ENCODE data around the gene TFF2.

Gene TFF2

DNA sequence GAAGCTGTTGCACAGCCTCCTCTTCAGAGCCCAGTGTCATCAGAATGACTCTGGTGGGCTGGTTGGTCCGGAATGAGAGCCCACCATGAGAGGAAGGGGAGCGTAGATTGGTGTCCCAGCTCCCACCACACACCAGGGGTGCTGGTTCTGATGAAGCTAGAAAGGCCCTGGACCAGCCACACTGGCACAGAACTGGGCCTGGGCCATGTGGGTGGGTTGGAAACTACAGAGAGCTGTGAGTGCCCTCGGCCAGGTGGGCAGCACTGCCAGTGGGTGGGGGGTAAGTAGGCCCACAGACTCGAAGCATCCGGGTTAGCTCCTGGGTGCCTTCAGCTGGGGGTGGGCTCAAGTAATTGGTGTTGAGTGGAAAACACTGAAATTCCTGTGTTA, 27.2 kb upstream of the TFF2 start:
- H3K27ac ChIP-seq = no peak overlapping the region
- TF ChIP-seq, protein P1, sequence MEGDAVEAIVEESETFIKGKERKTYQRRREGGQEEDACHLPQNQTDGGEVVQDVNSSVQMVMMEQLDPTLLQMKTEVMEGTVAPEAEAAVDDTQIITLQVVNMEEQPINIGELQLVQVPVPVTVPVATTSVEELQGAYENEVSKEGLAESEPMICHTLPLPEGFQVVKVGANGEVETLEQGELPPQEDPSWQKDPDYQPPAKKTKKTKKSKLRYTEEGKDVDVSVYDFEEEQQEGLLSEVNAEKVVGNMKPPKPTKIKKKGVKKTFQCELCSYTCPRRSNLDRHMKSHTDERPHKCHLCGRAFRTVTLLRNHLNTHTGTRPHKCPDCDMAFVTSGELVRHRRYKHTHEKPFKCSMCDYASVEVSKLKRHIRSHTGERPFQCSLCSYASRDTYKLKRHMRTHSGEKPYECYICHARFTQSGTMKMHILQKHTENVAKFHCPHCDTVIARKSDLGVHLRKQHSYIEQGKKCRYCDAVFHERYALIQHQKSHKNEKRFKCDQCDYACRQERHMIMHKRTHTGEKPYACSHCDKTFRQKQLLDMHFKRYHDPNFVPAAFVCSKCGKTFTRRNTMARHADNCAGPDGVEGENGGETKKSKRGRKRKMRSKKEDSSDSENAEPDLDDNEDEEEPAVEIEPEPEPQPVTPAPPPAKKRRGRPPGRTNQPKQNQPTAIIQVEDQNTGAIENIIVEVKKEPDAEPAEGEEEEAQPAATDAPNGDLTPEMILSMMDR (IDR thresholded peaks at IDR 0.05) = no peak
- no peaks in the 10 kb centered on the region for H3K36me3 ChIP-seq
- H3K9me3 ChIP-seq = no peaks in the 10 kb centered on the region
- no peak overlapping the region for H3K4me3 ChIP-seq (ENCODE audit: low read depth in 1 of 2, low read length in 1 of 2)
- H3K27me3 ChIP-seq = peaks cover 12% of the 10 kb centered on the region
- peaks cover 0 to 4% of the 10 kb centered on the region in 2 experiments for H3K4me1 ChIP-seq (ENCODE audit: control insufficient read depth in 1 of 2, insufficient read depth in 1 of 2, low read depth in 1 of 2, low read length in 1 of 2)

DNA sequence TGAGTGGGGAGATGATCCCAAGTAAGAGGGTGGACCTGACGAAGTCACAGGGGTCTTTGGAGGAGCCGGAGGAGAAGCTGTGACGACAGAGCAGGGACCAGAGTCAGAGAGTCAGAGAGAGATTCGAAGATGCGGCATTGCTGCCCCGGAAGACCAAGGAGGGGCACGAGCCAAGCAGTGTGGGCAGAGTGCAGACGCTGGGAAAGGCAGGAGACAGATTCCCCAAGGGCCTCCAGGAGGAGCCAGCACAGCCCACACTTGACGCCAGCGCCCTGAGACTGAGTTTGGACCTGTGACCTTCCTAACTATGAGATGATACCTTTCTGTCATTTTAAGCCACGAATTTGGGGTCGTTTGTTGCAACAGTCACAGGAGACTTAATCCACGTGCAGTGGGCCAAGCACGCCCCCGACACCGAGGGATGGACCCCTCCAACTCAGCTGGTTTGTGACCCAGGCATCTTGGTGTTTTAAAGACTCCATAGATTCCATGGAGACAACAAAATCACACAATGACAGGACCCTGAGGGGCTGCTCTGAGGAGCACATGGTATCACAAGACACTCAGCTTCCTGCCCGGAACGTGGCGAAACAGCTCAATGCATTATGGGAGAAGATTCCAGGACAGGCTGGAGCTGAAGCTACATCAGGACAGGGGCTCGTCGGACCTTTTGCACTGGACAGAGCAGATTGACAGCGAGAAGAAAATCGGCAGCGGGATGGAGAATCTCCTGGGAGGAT, 26.6 kb upstream of the TFF2 start:
- H3K4me1 ChIP-seq (ENCODE audit: control insufficient read depth in 1 of 2, insufficient read depth in 1 of 2, low read depth in 1 of 2, low read length in 1 of 2) = peaks cover 0 to 3% of the 10 kb centered on the region in 2 experiments
- TF ChIP-seq, protein P1 (IDR thresholded peaks at IDR 0.05) = no peak
- H3K4me3 ChIP-seq (ENCODE audit: low read depth in 1 of 2, low read length in 1 of 2) = no peak overlapping the region

DNA sequence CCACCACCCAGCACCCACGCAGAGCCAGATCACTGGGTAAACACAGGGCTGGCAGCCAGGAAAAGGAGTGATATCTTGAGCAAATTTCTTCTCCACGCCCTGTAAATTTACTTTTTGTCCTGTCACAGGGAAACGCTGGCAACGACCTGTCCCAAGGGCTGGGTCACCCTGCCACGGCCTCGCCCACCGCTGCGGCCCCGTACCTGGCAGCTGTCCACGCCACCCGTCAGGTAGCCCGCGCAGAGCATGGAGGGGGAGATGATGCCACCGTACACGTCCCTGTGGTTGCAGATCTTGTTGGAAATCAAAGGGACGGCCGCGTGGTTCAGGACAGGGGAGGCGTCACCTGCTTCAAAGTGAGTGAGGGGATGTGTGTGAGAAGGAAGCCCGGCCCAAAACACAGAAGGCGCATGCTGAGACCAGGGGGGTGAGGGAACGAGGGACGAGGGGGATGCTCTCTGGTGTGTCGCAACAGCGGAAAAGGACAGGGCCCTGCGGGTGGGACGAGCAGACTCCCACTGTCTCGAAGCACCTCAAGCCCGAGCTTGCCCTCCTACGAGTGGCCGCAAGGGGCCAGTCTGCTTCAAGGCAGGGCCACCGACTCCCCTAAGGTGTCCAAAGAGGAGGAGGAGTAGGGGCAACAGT, 25.7 kb upstream of the TFF2 start:
- H3K9me3 ChIP-seq = no peaks in the 10 kb centered on the region
- no peaks in the 10 kb centered on the region for H3K4me1 ChIP-seq (ENCODE audit: control insufficient read depth in 1 of 2, insufficient read depth in 1 of 2, low read depth in 1 of 2, low read length in 1 of 2)
- H3K27me3 ChIP-seq = peaks cover 12% of the 10 kb centered on the region
- H3K27ac ChIP-seq = no peak overlapping the region
- no peak overlapping the region for H3K4me3 ChIP-seq (ENCODE audit: low read depth in 1 of 2, low read length in 1 of 2)
- TF ChIP-seq, protein P1 (IDR thresholded peaks at IDR 0.05) = no peak
- no peaks in the 10 kb centered on the region for H3K36me3 ChIP-seq

More for the DNA sequence above, 26.6 kb upstream of the TFF2 start:
- Histone ChIP-seq H3K9me3 (no peaks in the 10 kb centered on the region), H3K27ac (no peak overlapping the region), H3K36me3 (no peaks in the 10 kb centered on the region), H3K27me3 (peaks cover 12% of the 10 kb centered on the region)

DNA sequence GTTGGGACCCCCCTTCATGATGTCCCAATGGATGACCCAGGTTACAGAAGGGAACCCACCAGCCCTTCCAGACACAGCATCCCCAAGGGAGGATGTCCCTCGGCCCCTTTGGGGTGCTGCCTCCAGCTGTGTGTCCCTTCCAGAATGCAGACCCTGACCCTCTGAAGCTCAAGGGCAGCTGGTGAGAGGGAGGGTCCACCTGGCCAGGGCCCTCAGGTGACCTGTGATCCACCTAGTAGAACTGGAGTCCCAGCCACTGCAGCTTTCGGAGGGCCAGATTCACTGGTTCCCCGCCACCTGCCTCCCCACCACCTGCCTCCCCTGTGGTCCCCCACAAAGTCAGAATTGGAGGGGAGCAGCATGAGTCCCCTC, 25.2 kb upstream of the TFF2 start:
- no peaks in the 10 kb centered on the region for H3K36me3 ChIP-seq
- no peak overlapping the region for H3K4me3 ChIP-seq (ENCODE audit: low read depth in 1 of 2, low read length in 1 of 2)
- no peak overlapping the region for H3K27ac ChIP-seq
- no peaks in the 10 kb centered on the region for H3K9me3 ChIP-seq
- H3K4me1 ChIP-seq (ENCODE audit: control insufficient read depth in 1 of 2, insufficient read depth in 1 of 2, low read depth in 1 of 2, low read length in 1 of 2) = no peaks in the 10 kb centered on the region
- TF ChIP-seq, protein P1 (IDR thresholded peaks at IDR 0.05) = no peak
- peaks cover 12% of the 10 kb centered on the region for H3K27me3 ChIP-seq

DNA sequence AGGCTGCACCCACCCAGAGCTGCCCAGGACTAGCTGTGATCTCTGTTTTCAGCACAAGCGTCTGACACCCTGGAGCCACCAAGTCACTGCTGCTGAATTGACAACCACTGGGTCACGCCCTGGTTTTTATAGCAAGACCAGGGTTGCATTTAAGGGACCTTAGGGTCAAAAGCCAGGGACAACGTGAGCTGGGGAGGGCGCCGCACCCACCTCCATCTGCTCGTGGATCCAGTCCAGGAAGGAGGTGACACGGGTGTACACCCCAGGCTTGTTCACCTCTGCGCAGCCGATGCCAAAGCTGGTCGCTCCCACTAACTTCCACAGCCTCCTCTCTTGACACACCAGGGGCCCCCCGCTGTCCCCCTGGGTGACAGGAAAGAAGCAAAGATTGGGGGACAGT, 24.7 kb upstream of the TFF2 start:
- H3K36me3 ChIP-seq = no peaks in the 10 kb centered on the region
- peaks cover 12% of the 10 kb centered on the region for H3K27me3 ChIP-seq
- H3K9me3 ChIP-seq = no peaks in the 10 kb centered on the region
- no peak overlapping the region for H3K4me3 ChIP-seq (ENCODE audit: low read depth in 1 of 2, low read length in 1 of 2)
- H3K27ac ChIP-seq = no peak overlapping the region
- H3K4me1 ChIP-seq (ENCODE audit: control insufficient read depth in 1 of 2, insufficient read depth in 1 of 2, low read depth in 1 of 2, low read length in 1 of 2) = no peaks in the 10 kb centered on the region
- TF ChIP-seq, protein P1 (IDR thresholded peaks at IDR 0.05) = no peak
